SKM-1 treated with dmso at 0.1 percent for 144 hours (cell line): ENCODE results near the gene STK40.

Experiments
- DNase-seq: peaks from one replicate; lab custom pipeline; 2025; ENCODE audit not compliant: unreplicated experiment; lab: John Stamatoyannopoulos, UW

STK40 gene

DNA sequence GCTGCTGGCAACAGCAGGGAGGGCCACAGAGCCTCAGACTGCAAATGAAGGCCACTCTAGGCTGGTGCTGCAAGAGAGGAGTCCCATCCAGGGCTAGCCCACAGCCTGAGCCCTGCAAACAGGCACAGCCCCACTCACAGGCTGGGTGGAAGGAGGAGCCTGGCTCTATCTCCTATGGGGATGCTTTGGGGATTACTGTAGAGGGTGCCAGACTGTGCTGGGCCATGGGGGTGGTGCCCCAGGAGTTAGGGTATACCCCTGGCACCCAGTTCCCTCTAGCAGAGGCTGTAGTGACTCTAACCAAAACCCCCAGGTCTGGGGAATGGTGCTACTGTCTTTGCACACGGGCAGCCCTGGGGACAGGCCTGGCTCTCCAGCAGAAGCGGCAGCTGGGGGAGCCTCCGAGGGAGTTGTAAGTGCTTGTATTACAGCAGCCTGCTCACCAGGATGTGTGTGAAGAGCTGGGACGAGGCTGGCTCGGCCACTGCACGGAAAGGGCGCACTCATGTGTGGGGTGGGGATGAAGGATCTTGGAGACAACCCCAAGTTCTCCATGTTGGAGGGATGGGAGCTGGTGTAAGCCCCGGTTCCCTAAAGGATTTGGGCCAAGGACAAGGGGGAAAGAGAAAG is 38.9 kb downstream of the STK40 start:
- DNase-seq = no peak

DNA sequence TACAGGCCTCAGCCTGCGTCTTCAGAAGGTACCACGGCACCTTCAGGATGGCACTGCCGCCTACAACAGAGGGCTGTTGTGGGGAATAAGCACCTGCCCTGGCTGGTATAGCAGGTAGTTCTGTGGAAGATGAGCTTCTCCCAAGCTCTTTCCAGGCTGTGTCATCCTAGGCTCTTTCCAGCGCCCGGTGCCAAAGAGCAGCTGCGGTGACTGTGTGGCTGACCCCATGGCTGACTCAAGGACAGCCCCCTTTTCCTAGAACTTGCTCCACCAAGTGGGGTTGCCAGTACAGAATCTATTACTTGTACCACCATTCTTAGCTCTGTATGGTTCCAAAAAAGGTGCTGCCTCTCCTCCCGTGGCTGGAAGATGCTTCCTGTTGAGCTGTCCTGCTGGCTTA is 40.4 kb downstream of the STK40 start:
- no peak for DNase-seq

DNA sequence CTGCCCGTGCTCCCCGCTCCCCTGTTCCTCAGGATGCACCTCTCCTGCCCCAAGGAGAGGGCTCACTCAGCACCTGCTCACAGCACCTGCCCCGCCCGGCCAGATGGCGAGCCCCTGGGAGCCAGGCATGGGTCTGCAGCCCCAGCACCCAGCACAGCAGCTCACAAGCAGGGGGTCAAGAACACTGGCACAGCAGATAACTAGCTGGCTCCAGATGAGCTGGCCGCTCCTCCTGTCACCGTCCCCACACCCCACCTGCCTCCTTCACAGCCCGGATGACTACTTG is 41.4 kb downstream of the STK40 start:
- no peak for DNase-seq

DNA sequence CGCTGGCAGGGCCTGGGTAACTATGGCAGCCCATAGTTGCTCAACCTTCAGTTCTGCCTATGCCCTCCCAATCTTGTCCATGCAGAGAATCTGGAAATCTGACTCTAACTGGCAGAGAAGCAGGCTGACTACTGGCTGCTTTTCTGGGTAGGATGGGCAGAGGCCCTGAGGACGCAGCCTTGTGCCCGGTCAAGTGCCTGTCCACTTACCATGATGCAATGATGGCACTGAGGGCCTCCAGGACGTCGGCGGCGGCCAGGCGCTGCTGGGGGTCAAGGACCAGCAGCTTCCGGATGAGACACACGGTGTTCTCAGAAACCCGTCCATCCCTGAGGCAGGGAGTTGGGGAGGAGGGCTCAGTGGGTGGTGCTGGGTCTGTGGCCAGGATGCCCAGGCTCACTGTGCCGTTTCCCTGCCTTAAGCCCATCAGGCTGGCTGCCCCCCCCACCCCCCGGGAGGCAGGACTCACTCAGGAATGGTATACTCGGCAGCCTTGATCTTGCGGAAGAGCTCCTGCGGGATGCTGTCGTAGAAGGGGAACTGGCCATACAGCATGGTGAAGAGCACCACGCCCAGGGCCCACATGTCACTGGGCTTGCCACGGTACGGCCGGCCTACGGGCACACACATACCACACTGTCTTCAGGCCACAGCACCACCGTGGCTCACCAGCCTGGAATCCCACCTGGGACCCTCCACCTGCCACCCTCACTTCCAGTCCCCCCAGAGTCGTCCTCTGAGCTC is 41.9 kb downstream of the STK40 start:
- DNase-seq = no peak

DNA sequence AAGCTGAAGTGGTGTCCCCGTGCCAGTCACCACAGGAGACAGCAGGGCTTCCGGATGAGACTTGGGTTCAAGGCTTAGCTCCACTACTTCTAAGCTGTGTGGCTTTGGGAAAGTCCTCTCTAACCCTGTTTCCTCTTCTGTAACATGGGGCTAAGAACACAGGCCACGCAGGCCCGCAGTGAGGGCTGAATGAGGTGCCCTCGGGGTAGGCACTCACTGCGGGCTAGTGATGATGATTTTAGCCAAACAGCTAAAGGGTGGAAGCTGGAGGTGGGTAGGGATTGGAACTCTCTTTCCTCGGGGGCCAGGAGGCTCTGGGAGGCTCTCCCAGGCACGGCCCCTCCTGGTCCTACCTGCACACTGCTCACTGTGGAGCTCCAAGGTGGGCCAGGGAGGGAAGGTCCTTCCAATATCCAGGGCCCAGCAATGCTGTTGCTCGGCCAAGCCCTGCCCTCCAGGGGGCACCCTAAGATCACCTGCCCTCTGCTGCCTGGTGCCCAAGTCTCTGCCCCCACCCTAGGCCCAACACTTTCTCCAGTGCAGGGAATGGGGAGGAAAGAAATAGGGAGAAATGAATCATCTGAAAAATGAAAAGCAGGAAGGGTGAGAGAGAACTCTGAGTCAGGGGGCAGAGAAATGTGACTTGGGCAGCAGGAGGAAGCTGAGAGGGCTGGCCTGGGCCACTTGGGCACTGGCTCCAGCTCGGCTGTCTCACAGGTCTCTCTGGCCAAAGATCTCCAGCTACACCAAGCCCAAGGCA is 43.1 kb downstream of the STK40 start:
- peak; percentile 19 for DNase-seq

DNA sequence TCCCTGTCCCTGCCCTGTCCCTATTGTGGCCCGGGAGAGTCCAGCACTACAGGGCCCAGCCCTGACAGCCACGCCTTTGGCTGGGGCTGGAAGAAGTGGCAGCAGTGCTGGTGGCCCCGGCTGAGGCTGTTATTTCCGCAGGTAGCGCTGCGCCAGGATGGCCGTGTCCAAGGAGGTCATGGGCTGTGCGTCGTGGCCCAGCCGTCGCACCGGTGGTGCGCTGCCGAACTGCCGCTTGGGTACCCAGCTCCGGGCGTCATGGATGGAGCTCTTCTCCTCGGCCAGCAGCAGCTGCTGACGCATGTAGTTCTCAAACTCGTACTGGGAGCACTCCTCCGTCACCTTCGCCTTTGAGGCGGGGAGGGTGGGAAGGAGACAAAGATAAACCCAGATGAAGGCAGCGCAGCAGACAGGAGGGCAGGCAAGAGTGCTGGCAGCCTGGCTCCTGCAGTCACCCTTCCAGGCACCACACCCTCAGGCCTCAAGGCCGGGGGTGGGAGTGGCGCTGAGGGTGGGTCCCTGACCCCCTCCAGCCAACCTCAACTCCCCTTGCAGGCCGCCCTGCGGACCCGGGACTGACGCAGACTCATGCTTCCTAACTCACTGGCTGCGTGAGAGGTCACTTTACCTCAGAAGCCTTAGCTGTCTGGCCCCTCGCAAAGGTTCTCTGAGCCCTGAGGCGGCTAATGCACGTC is 44.0 kb downstream of the STK40 start:
- no peak for DNase-seq

DNA sequence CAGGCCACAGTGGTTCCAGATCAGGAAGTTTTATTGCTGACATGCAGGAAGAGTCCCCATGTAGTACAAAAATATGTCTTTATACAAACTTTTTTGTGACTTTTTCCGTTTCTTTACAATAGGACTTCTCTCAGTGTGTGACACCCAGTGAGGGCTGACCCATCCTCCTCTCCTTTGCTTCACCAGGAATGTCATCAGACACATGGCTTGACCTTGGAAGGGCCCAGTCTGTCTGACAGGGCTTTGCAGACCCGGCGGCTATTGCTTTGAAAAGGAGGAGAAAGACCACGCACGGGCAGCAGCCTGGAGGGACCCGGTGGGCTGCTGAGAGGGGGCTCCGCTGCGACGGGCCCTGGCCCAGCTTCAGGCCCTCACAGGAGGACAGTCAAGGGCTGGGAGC is 46.1 kb downstream of the STK40 start:
- no peak for DNase-seq

DNA sequence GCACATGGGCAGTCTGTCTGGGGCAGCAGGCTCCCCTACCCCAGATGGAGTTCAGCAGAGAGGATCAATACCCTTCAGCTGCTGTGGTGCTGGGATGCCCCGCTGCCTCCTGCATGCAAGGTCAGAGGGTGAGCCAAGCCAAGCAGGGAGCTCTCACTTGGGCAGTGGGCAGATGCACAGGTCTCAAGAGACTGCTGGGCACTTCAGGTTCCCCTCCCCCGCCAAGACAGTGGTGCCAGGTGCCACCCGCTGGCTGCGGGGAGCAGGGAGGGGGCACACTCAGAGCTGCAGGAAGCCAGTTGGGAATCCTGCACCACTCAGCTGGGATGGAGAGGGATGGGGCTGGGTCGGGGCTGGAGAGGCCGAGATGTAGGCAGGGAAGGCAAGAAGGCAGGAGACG is 46.5 kb downstream of the STK40 start:
- no peak for DNase-seq

DNA sequence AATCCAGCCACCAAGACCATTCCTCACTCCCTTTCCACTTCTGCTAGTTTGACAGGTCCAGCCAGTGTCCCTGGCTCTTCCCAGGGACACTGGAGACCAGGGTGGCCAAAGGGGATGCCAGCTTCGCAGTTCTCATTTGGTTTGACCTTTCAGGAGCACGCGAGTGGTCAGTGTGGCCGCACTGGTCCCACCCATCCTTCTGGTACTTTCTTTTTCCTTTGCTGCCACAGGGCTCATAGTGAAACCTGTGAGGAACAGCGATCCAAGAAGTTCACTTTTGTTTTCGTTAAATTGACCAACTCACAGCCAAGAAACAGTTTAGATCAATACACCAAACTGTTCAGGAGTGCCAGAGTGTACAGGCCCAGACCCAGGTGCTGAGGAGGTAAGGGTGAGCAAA is 47.9 kb downstream of the STK40 start:
- no peak for DNase-seq

DNA sequence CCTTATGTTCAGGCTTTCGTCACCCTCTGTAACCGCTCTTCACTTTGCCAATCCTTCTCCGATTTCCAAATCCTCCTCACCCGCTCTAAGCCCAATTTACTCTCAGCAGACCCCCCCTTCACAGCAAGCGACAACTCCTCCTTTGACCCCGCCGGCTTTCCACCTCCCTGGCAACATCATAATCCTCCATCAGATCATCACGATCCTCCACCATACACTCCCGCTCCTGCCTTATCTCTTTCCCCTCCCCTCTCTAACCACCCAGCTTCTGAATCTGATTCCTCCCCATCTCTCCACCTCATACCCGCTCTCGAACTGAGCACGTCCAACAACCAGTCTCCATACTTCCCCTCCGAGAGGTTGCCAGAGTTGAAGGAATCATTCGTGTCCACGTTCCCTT is 54.8 kb downstream of the STK40 start:
- DNase-seq = no peak

DNA sequence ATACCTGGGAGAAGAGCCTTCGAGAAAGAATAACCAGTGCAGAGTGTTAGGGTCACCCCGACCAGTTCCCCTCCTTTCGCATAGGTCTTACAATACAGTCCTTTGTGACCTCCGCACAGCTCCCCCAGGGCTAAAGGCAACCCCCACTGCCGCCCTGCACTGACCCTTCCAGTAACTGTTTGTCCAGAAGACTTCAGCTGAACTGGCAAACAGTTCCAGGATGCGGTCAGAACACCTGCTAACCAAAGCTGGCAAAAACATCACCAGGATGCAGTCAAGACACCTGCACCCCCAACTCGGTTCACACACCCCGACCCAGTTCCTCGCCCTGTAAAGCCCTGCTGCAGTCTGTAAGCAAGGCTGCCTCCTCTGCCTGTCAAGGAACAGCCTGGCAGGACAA is 55.9 kb downstream of the STK40 start:
- DNase-seq = no peak

DNA sequence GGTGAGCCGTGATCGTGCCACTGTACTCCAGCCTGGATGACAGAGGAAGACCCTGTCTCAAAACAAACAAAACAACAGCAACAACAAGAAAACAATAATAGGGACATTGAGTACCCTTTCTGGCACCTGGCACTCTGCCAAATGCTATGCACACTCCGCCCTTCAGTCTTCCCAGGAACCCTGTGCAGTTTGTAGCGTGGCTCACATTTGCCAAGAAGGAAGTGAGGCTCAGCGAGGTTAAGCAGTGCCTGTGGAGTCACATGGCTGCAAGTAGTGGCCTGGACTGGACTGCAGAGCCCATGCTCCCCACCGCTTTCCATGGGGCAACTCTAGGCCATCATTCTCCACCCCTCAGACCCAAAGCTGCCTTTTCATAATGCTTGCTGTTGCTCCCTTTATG is 57.0 kb downstream of the STK40 start:
- no peak for DNase-seq

DNA sequence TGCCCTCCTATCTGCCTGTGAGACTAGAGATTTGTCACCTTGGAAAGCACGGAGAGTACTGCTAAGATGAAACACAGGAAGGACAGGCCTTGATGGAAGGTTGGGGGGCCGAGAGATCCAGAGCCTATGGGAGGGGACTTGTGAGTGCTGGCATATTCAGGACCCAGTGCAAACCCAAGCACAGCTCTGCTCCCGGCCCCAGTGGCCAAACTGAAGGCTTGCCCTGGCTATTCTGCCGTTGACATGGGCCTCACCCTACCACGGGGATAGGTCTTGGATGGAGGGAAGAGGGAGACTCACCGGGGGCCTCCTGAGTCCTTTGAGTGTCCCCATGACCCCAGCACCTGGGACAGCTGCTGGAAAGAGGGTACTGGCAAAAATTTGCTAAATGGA is 57.6 kb downstream of the STK40 start:
- no peak for DNase-seq

DNA sequence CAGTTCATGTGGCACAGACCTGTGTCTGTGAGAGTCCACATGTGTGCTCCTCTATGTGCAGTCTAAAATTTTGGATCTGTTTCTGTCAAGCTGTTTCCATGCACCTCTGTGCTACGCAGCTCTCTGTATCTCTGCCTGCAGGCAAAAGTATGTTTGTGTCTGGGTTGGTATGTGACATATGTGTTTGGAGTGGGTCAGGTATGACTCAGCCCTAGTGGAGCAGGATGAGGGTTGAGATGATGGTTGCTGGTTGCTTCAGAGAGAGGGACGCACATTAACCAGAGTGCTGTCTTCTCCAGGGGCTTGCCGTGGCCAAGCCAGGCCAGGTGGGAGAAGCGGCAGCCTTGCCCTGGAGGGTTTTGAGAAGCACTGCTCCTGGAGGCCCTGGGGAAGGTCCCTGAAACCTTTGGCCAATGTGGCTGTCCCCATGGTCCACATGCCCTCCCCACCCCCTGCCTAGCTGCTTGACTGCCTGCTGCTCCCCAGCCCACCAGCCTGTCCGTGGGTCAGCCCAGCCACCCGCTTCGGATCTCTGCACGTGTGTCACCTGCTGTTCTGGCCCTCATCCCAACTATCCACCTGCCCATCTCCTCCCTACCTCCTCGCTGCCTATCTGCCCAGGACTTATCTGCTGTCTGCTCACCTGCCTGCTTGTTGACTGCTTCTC is 58.2 kb downstream of the STK40 start:
- DNase-seq = no peak

DNA sequence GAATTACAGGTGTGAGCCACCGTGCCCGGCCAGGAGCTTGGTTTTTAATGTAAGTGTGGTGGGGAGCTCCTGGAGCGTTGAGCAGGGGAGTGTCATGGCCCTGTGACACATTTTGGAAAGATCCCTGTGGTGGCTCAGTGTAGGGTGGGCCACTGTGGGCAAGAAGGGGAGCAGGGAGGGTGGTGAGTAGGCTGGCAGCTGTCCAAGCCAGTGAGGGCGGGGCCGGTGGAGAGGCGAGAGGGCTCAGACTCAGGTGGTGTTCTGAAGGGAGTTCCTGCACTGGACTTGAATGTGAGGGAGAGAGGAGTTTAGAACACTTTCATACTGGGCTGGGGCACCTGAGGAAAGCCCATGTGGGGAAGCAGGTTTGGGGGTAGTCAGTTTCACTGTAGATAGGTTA is 59.2 kb downstream of the STK40 start:
- no peak for DNase-seq

DNA sequence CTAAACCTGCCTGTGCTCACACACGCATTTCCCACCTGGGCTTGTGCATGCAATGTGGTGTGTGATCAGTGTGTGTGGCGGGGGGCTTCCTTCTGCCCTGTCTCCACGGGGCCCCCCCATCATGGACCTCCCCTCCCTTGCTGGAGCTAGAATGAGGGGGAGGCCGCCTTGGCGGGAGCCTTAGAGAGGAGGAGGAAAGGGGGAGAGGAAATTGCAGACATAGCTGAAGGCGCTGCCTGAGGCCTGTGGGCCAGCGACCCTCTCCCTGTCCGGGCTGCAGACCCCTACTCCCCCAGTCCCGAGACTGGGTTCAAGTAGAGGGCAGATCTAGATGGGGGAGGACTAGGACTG is 61.4 kb downstream of the STK40 start:
- no peak for DNase-seq

DNA sequence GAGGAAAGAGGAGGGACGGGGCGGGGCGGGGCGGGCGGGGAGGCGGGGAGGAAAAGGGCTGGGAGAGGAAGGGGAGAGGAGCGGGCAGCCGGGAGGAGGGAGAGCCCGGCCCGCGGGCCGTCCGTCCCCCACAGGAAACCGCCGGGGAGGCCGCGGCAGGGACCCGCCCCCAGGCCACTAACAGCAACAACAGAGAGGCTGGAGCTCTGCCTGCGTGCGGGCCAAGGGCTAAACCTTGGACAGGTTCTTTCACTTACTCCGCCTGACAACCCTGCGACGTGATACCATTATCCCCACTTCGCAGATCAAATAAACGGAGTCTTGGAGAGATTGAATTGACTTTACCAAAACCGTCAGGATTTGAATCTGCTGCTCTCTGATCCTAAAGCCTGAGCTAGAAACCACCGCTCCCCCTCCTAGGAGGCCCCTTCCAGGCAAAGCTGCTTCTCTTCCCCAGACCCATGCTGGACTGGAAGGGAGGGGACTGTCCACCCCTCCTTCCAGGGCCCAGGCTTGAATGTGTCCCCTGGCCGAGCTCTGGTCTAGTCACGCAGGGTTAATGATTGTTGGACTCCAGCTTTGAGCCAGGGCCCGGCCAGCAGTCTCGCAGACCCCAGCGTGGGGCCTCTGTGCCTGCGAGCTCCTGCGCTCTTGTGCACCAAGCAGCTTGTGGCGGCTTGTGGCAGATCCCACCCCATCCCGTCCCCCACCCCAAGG is 61.9 kb downstream of the STK40 start, which contains the start of gene EVA1B:
TSS of gene EVA1B (minus strand) at position 10 of the 717 bp plus-strand sequence. CDS start 608 bp downstream, outside the sequence.
- DNase-seq = peak; percentile 66

DNA sequence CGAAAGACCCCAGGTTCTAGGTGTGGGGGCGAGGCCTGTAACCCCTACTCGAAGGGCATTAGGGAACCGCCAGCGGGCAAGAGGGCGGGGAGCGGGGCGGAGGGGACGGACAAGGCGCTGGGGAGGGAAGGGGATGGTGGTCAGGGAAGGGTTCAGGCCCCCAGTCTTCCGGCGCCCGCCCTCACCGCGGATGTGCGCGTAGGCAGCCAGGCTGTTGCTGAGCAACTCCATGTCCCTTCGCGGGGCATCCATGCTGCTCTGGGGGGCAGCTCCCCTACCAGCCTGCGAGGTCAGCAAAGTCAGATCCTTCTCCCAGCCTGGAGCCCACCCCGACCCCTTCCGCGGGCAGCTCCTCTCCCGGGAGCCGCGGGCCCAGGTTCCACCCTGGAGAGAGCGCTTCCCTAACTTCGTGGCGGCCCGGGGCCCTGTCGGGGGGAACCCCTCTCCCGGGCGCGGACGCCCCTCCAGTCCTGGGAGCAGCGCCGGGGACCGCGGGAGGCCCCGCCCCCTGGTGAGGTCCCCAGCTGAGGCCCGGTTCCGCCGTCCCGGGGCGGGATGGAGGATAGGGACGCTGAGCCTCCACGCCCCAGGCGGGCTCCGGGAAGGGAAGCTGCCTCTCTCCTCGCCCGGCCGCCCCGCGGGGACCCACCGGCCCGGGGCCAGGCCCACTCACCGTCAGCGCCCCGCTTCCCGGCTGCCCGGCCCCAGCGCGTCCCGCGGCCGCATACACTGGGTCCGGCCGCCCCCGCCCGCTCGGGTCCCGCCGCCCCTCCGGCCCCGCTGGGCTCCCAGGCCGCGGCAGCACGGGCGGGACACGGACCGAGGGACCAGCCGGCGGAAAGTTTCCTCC is 62.7 kb downstream of the STK40 start:
- no peak for DNase-seq

DNA sequence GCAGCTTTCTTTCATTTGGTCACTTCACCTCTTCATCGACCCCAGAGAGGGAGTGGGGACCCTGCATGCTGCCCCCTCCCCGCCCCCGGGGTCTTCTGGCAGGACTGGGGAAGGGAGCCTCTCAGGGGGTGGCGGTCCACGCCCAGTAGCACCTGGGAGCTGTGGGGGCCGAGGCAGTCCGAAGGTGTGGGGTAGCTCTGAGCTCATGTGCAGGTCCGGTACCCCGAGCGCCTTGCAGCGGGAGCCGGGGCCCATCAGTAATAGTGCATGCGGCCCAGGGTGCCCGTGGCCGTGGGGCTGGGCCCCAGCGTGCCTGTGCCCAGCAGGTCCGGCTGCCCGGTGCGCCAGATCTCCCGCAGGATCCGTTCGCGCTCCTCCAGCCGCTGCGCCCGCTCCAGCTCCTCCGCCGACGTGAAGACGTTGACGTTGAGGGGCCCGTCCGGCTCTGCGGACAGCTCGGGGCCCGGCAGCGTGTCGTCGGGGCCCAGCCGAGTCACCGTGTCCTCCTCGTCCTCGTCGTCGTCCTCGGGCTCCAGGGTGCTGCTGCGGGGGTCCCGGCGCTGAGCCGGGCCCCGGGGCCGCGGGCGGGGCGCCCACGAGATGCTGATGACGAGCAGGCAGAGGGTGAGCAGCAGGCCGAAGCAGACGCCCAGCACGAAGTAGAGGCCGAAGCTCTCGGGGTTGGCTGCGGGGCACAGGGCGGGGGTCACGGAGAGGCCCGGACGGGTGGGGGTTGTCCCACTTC is 63.5 kb downstream of the STK40 start:
- DNase-seq = no peak
